Stimulated activated CD4-positive, alpha-beta T cell treated with anti-CD3 and anti-CD28 coated beads, TNF-alpha, amount 100 ng/mL, for 24 hours (primary cell): Measurements from ENCODE around the gene ATRIP.
"Not testable (repeated sequence)": the region's sequence is repeated elsewhere in the genome, so short reads cannot be mapped to it uniquely, and the experiment has no call there.

Source experiments
- DNase-seq, 3 experiments: peaks; one replicate each; pipeline ENCODE4 v3.0.0-alpha.2; 2020; ENCODE audit warnings: low read depth in 3 of 3

Gene ATRIP

GRCh38 chr3:48467473-48468267, 21.1 kb downstream of the ATRIP start:
- no peak for DNase-seq

GRCh38 chr3:48468329-48468731, 21.8 kb downstream of the ATRIP start:
- no peak for DNase-seq

- no peak for DNase-seq
These were observed 22.7 kb downstream of the ATRIP start for GRCh38 chr3:48469046-48469915.

- no peak for DNase-seq
These were observed 23.7 kb downstream of the ATRIP start for GRCh38 chr3:48470286-48470685.

GRCh38 chr3:48472673-48472922, 26.1 kb downstream of the ATRIP start:
- DNase-seq: no peak

- DNase-seq: peak; percentile 89 to 97 (median 91)
These were observed 26.5 kb downstream of the ATRIP start for GRCh38 chr3:48472923-48473616.

- no peak for DNase-seq
These were observed 27.0 kb downstream of the ATRIP start for GRCh38 chr3:48473617-48473952.

GRCh38 chr3:48474031-48474430, 27.5 kb downstream of the ATRIP start:
- not testable (repeated sequence) for DNase-seq

GRCh38 chr3:48474619-48475018, 28.1 kb downstream of the ATRIP start:
- DNase-seq: no peak

- no peak for DNase-seq
These were observed 28.7 kb downstream of the ATRIP start for GRCh38 chr3:48475188-48475587.

- no peak for DNase-seq
These were observed 30.0 kb downstream of the ATRIP start for GRCh38 chr3:48476426-48477053.

GRCh38 chr3:48477959-48478520, 31.5 kb downstream of the ATRIP start:
- DNase-seq: no peak

- no peak for DNase-seq
These were observed 32.4 kb downstream of the ATRIP start for GRCh38 chr3:48478626-48479555.

GRCh38 chr3:48480891-48481290, 34.4 kb downstream of the ATRIP start:
- DNase-seq: not testable (repeated sequence)

- not testable (repeated sequence) for DNase-seq
These were observed 36.3 kb downstream of the ATRIP start for GRCh38 chr3:48482822-48483221.

- DNase-seq: no peak
These were observed 40.4 kb downstream of the ATRIP start for GRCh38 chr3:48486952-48487351.

GRCh38 chr3:48492461-48493202, 46.1 kb downstream of the ATRIP start:
- DNase-seq: no peak

GRCh38 chr3:48493203-48493501, 46.6 kb downstream of the ATRIP start:
- DNase-seq: no peak

- no peak for DNase-seq
These were observed 54.1 kb downstream of the ATRIP start for GRCh38 chr3:48500656-48501055.

GRCh38 chr3:48501196-48501595, 54.7 kb downstream of the ATRIP start:
- no peak for DNase-seq
